Spleen (tissue), 11 donors: ENCODE results near the gene CSGALNACT2. TPM values are rescaled to one million over a fixed set of nuclear protein-coding genes. Genes with fewer than 3 reads are reported as not detected.

Experiments used
- DNase-seq: peaks from one replicate; pipeline ENCODE4 v3.0.0-alpha.2; 2020
- H3K27ac ChIP-seq, 8 donors: fragments of 200-600 bp; sonication (generic) in 7 of 8; 1 replicate in 4 of 8; 2 replicates in 4 of 8; pipeline versions ENCODE4 v1.5.0 to v1.8.0; 2016 to 2021; ENCODE audit warnings: inconsistent platforms in 4 of 8, mild to moderate bottlenecking in 4 of 8, moderate library complexity in 1 of 8
- H3K27me3 ChIP-seq, 7 donors: fragments of 200-600 bp; sonication (generic) in 6 of 7; replicated peaks in 1 of 7; 1 replicate in 4 of 7; 2 replicates in 3 of 7; pipeline versions ENCODE4 v1.5.0 to v1.8.0; 2016 to 2021; ENCODE audit warnings: inconsistent platforms in 3 of 7, mild to moderate bottlenecking in 1 of 7
- H3K36me3 ChIP-seq, 6 donors: fragments of 200-600 bp; sonication (generic) in 5 of 6; 1 replicate in 4 of 6; 2 replicates in 2 of 6; pipeline versions ENCODE4 v1.5.0 to v1.8.0; 2016 to 2021; ENCODE audit warnings: inconsistent platforms in 2 of 6
- H3K4me1 ChIP-seq, 6 donors: fragments of 200-600 bp; sonication (generic) in 5 of 6; 1 replicate in 3 of 6; 2 replicates in 3 of 6; pipeline versions ENCODE4 v1.5.0 to v1.8.0; 2016 to 2021; ENCODE audit warnings: inconsistent platforms in 3 of 6
- H3K4me3 ChIP-seq, 8 donors: fragments of 200-600 bp; sonication (generic) in 7 of 8; 1 replicate in 4 of 8; 2 replicates in 4 of 8; pipeline versions ENCODE4 v1.5.0 to v1.8.0; 2016 to 2021; ENCODE audit warnings: inconsistent platforms in 4 of 8, mild to moderate bottlenecking in 4 of 8, moderate library complexity in 2 of 8
- H3K9me3 ChIP-seq, 8 donors: fragments of 200-600 bp; sonication (generic) in 7 of 8; 1 replicate in 4 of 8; 2 replicates in 4 of 8; pipeline versions ENCODE4 v1.5.0 to v1.8.0; 2016 to 2021; ENCODE audit warnings: inconsistent platforms in 4 of 8
- CTCF ChIP-seq, 11 experiments: fragments of 200-600 bp in 7 of 11; fragments of 450-650 bp in 4 of 11; sonication (generic) in 4 of 11; IDR thresholded peaks in 8 of 11; conservative IDR thresholded peaks in 3 of 11; 1 replicate in 7 of 11; 2 replicates in 4 of 11; pipeline versions ENCODE4 v1.4.0 to v1.8.0; 2016 to 2021; ENCODE audit warnings: antibody characterized with exemption in 11 of 11, inconsistent platforms in 4 of 11, mild to moderate bottlenecking in 1 of 11
- POLR2A ChIP-seq, 3 donors: fragments of 450-650 bp; IDR thresholded peaks; one replicate each; pipeline ENCODE4 v1.5.1; 2017; ENCODE audit warnings: antibody characterized with exemption in 3 of 3, mild to moderate bottlenecking in 1 of 3
- POLR2AphosphoS5 ChIP-seq, 3 donors: sonication (generic); formaldehyde crosslinking; IDR thresholded peaks; one replicate each; pipeline ENCODE4 v1.5.1; 2017; ENCODE audit warnings: antibody characterized with exemption in 3 of 3
- WGBS, 5 donors: extraction: QIAGEN DNeasy Blood & Tissue Kit in 3 of 5; methylation state at CpG; one replicate each; pipeline versions ENCODE4 v1.1.5 to v1.1.7; 2013 to 2018; 5-methylcytosine and 5-hydroxymethylcytosine counted together
- intact Hi-C: fragments of 100-400 bp; cut with DNase I; formaldehyde crosslinking; loops from one replicate; pipeline ENCODE4 v1.15.0; 2023; ENCODE audit warnings: low total_unique reads
- polyA plus RNA-seq, 3 donors: library from polyadenylated mRNA; stranded (reverse); fragments of 200-250 nt; gene quantifications; one replicate each; pipeline ENCODE4 v1.2.1, GENCODE V29; 2013
- total RNA-seq, 7 donors: library from RNA; depleted of rRNA in 3 of 7; stranded (reverse); fragments of >200 nt in 3 of 7; fragmentation: NEBNext Ultra II Directional in 4 of 7; extraction: Animal tissue kit (Norgen Biotek cat#: 25700) in 4 of 7; gene quantifications; one replicate each; pipeline versions ENCODE4 v1.1.0 to v1.2.1, GENCODE V29; 2016 to 2021
- donor health status: healthy with polysubstance abuse.
- donor health status: DM: no; HTN: no; CAD: no; lungs with moderate emphysema.
- donor health status: DM: no; HTN: no; CAD: no.
- donor health status: Bipolar disorder and iron deficiency.
- donor health status: healthy.
- donor health status: DM: no; HTN: no; CAD: no.
- donor health status: DM: yes; HTN: yes; CAD: no.

The CSGALNACT2 gene
- total and polyA plus RNA-seq, 10 donors = 8.1 to 77.1 (median 34.2) TPM

DNA sequence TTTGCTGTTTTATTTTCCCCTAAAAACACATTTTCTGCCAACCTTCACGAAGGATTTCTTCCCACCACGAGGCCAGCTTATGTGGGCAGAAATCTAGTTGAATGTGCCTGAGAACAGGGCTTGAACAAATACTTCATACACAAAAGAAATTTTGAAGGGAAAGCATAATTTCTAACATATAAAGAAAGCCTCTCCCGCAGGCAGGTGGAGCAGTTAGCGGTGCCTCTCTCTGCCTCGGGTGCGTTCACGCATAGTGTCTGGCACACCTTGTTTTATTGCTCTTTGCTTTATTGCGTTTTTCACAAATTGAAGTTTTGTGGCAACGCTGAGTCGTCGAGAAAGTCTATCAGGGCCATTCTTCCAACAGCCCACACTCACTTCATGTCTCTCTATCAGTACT, 7.0 kb upstream of the CSGALNACT2 start:
- H3K27ac ChIP-seq = no peak overlapping the region
- intact Hi-C loops = no loop called here
- peaks cover 3 to 35% (median 9%) of the 10 kb centered on the region in 6 donors for H3K4me1 ChIP-seq
- DNase-seq = no peak
- WGBS, 5 donors = 90 to 93% (median 93%) methylated on average over 11 of the region's 11 CpGs
- no peaks in the 10 kb centered on the region for H3K36me3 ChIP-seq
- no peaks in the 10 kb centered on the region for H3K9me3 ChIP-seq
- TF ChIP-seq POLR2AphosphoS5 (IDR thresholded peaks at IDR 0.05) (no peak), POLR2A (IDR thresholded peaks at IDR 0.05) (no peak), CTCF (IDR thresholded peaks at IDR 0.05 in 8 of 11, conservative IDR thresholded peaks at IDR 0.05 in 3 of 11) (no peak)
- no peaks in the 10 kb centered on the region for H3K27me3 ChIP-seq
- H3K4me3 ChIP-seq = no peak overlapping the region

DNA sequence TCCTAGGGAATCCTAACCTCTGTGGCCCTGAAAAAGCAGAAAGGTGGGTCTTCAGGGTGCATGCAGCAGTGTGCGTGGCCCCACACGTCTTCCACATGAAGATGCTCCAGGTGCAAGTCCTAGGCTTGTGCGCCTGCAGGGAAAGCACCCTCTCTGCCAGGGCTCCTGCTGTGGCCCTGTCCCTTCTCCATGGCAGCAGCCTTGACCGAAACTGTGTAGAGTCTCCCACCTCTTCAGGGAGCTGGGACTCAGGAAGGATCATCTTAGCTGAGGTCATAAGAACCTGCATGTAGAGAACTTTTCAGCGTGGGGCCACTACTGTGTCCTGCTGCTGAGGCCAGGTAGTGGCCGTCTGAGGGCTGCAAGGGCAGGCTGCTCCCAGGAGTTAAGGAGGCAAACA, 6.3 kb upstream of the CSGALNACT2 start:
- Histone ChIP-seq H3K27ac (no peak overlapping the region), H3K4me3 (no peak overlapping the region), H3K9me3 (no peaks in the 10 kb centered on the region), H3K27me3 (no peaks in the 10 kb centered on the region), H3K4me1 (peaks cover 4 to 35% (median 9%) of the 10 kb centered on the region in 6 donors), H3K36me3 (no peaks in the 10 kb centered on the region)
- 65 to 100% (median 95%) methylated on average over 2 to 6 of the region's 6 CpGs for WGBS, 5 donors
- DNase-seq = no peak
- intact Hi-C loops = no loop called here
- no peak for TF ChIP-seq POLR2AphosphoS5 (IDR thresholded peaks at IDR 0.05)
- TF ChIP-seq CTCF (IDR thresholded peaks at IDR 0.05 in 8 of 11, conservative IDR thresholded peaks at IDR 0.05 in 3 of 11) = no peak
- TF ChIP-seq POLR2A (IDR thresholded peaks at IDR 0.05) = no peak

DNA sequence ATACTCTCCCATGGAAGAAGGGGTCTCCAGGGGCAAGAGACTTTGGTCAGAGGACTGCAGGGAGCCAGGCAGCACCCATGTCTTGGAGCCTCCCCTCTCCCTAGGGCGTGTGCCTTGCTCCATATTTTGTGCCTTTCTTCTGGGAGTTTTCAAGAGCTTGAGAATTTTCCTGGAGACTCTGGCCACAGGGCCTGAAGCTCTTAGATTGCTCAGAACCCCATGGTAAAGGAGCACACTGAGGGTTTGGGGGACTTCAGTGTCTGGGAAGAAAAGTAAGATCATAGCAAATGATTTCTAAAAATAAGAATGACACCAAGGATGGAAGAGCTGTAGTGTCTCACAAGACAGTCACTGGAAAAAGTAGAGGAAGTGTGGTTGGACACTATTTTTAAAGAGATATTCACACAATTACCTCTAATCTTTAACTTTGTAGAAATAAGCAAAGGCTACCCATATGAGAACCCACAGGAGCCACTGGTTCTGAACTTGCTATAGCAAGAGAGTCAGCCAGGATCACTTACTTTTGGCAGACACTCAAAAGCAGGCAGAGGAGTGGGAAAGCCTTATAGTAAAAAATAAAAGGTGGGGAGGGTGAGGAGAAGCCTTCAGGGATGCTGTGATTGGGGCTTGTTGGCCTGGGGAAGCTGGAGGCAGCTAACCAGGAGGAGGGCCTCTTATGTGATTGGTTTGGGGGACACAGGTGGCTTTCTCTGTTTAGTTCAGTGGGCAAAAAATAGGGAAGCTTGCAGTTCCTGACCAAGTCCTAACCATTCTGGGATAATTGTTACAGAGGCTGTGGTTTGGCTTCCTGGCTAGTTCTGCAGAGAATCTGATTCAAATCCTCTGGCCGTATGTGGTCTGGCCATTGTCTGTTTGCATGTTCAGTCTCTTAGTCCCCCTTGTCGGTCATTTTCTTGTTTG, 5.1 kb upstream of the CSGALNACT2 start:
- TF ChIP-seq POLR2AphosphoS5 (IDR thresholded peaks at IDR 0.05) (no peak), POLR2A (IDR thresholded peaks at IDR 0.05) (no peak), CTCF (IDR thresholded peaks at IDR 0.05 in 8 of 11, conservative IDR thresholded peaks at IDR 0.05 in 3 of 11) (no peak)
- H3K36me3 ChIP-seq = no peaks in the 10 kb centered on the region
- H3K9me3 ChIP-seq = no peaks in the 10 kb centered on the region
- H3K27me3 ChIP-seq = no peaks in the 10 kb centered on the region
- 71 to 88% (median 76%) methylated on average over 3 of the region's 3 CpGs for WGBS, 5 donors
- peaks cover 7 to 41% (median 16%) of the 10 kb centered on the region in 6 donors for H3K4me1 ChIP-seq
- intact Hi-C loops = no loop called here
- H3K27ac ChIP-seq = no peak overlapping the region
- DNase-seq = no peak
- no peak overlapping the region for H3K4me3 ChIP-seq

DNA sequence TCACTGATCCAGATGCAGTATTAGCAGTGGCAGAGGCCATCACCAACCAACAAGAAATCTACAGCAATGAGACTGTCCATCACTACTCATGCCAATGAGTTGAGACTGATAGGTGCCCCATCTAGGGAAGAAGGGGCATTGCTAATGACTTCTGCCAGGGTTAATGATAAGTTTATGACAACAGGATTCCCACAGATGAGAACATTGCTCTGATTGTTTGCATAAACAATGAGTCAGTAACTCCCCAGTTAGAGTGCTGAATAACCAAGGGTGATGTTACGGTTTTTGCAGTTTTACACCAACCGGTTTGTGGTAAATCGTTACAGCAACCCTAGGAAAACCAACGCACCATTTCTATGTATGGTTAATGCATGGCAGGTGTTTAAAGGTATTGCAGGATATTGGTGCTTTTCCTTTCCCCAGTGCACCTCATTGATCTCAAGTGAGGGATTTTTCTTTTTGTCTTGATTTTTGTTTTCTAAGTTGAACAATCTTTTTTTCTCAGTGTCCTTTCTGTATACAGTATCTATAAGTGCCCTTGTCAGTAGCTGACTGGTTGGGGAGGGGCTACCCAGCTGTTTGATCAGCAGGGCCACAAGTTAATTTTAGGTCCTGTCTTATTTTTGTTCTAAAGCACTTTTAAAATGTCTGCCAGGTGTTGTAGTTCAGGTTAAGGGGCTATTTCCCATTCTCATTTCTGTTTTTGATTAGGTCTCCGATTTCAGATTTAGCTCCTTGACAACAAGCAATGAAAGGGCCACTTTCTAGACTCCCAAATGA, 3.9 kb upstream of the CSGALNACT2 start:
- Histone ChIP-seq H3K27ac (no peak overlapping the region), H3K4me3 (no peak overlapping the region), H3K27me3 (no peaks in the 10 kb centered on the region), H3K9me3 (no peaks in the 10 kb centered on the region), H3K36me3 (no peaks in the 10 kb centered on the region), H3K4me1 (peaks cover 8 to 39% (median 16%) of the 10 kb centered on the region in 6 donors)
- no peak for DNase-seq
- 75 to 90% (median 80%) methylated on average over 5 of the region's 5 CpGs for WGBS, 5 donors
- TF ChIP-seq CTCF (IDR thresholded peaks at IDR 0.05 in 8 of 11, conservative IDR thresholded peaks at IDR 0.05 in 3 of 11) (no peak), POLR2AphosphoS5 (IDR thresholded peaks at IDR 0.05) (no peak), POLR2A (IDR thresholded peaks at IDR 0.05) (no peak)
- intact Hi-C loops = no loop called here
